ENCODE measurements around the gene NRAS. TPM values are rescaled to one million over a fixed set of nuclear protein-coding genes. Genes with fewer than 3 reads are reported as not detected.

The NRAS gene
- total RNA-seq, 1 experiment from 2014 or later, result 48.0 TPM

GRCh38 chr1:114750780-114751179, 34.2 kb upstream of the NRAS start:
- BruUV-seq (replicated peaks), result no TSS peak
- POLR2A ChIA-PET, result no interaction called here
- no peak overlapping the region for H3K4me2 ChIP-seq (ENCODE audit: low read length)
- DNase-seq (ENCODE audit: low read depth, low spot score) (no peak), ATAC-seq (no peak)
- no peak overlapping the region for H3K27ac ChIP-seq (ENCODE audit: low read depth, low read length)
- no peaks in the 10 kb centered on the region for H3K27me3 ChIP-seq (ENCODE audit: insufficient read depth, low read length)
- RAD21 ChIA-PET (ENCODE audit: low non-redundant PET in 1 of 2, low total read pairs in 2 of 2, uncharacterized antibody in 2 of 2, unreplicated experiment in 2 of 2), result no interaction called here
- H3K9me3 ChIP-seq (ENCODE audit: control insufficient read depth in 1 of 2, insufficient read depth in 1 of 2, low read depth in 1 of 2, low read length in 2 of 2), result no peaks in the 10 kb centered on the region
- H3K36me3 ChIP-seq (ENCODE audit: control insufficient read depth in 1 of 2, insufficient read depth in 2 of 2, low read length in 2 of 2), result peaks cover 33 to 38% of the 10 kb centered on the region in 2 experiments
- intact Hi-C loops (cut with micrococcal nuclease), result loop anchor here (10.0 kb wide), 1 partner anchor 294 kb away; no protein-coding TSS in a partner anchor
- TF ChIP-seq ELF1 (IDR thresholded peaks at IDR 0.05; ENCODE audit: borderline replicate concordance, low read depth) (no peak), YY1 (IDR thresholded peaks at IDR 0.05; ENCODE audit: extremely low read depth, insufficient replicate concordance, low read depth, low read length) (no peak), CEBPB (IDR thresholded peaks at IDR 0.05; ENCODE audit: low read depth) (no peak), POLR2AphosphoS5 (IDR thresholded peaks at IDR 0.05; ENCODE audit: low read depth, low read length) (no peak), RAD21 (IDR thresholded peaks at IDR 0.05; ENCODE audit: low read depth) (no peak), SP1 (IDR thresholded peaks at IDR 0.05; ENCODE audit: low read depth) (no peak), ZFX (IDR thresholded peaks at IDR 0.05) (no peak)
- TF ChIP-seq, protein P1, sequence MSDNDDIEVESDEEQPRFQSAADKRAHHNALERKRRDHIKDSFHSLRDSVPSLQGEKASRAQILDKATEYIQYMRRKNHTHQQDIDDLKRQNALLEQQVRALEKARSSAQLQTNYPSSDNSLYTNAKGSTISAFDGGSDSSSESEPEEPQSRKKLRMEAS (IDR thresholded peaks at IDR 0.05), result no peak
- H3K79me2 ChIP-seq (ENCODE audit: insufficient read depth, low read length), result peaks cover 100% of the 10 kb centered on the region
- H3K4me3 ChIP-seq (replicated peaks in 1 of 2; ENCODE audit: low read depth in 1 of 2, low read length in 2 of 2), result no peak overlapping the region
- no peaks in the 10 kb centered on the region for H3K9me2 ChIP-seq (ENCODE audit: insufficient read depth)
- H4K20me1 ChIP-seq (ENCODE audit: insufficient read depth), result peaks cover 70% of the 10 kb centered on the region
- no peak overlapping the region for H2AFZ ChIP-seq (ENCODE audit: low read depth, low read length, poor library complexity, severe bottlenecking)
- no peak overlapping the region for H3K9ac ChIP-seq (ENCODE audit: low read length)
- H3K4me1 ChIP-seq (ENCODE audit: control insufficient read depth in 1 of 2, insufficient read depth in 2 of 2, low read length in 2 of 2), result peaks cover under 1 to 8% of the 10 kb centered on the region in 2 experiments; a peak in 3 of 4 replicates
- CTCF ChIA-PET, result no interaction called here

DNA sequence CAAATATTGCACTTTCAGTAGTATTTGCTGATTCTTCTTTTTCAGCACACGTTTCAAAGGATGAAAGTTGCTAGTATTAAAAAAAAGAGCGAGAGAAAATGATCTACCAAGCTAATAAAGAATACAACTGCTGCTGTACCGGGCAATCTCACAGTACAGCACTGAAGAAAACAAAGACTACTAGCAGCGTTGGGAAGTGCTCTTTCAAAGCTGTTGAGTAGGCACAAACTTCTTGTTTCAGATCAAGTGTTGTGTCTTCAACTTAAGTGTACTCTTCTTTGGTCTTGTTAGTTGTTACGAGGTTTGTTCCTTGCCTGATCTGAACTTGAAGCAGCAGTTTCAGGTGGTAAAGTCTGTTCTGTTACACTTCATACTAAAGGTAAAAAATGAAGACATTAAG, 33.3 kb upstream of the NRAS start:
- Histone ChIP-seq H3K4me3 (replicated peaks in 1 of 2; ENCODE audit: low read depth in 1 of 2, low read length in 2 of 2) (no peak overlapping the region), H3K27me3 (ENCODE audit: insufficient read depth, low read length) (no peaks in the 10 kb centered on the region), H3K9me3 (ENCODE audit: control insufficient read depth in 1 of 2, insufficient read depth in 1 of 2, low read depth in 1 of 2, low read length in 2 of 2) (no peaks in the 10 kb centered on the region), H3K4me2 (ENCODE audit: low read length) (no peak overlapping the region), H3K9me2 (ENCODE audit: insufficient read depth) (no peaks in the 10 kb centered on the region), H3K27ac (ENCODE audit: low read depth, low read length) (no peak overlapping the region), H3K36me3 (ENCODE audit: control insufficient read depth in 1 of 2, insufficient read depth in 2 of 2, low read length in 2 of 2) (peaks cover 38 to 40% of the 10 kb centered on the region in 2 experiments), H3K9ac (ENCODE audit: low read length) (no peak overlapping the region), H3K79me2 (ENCODE audit: insufficient read depth, low read length) (peaks cover 100% of the 10 kb centered on the region), H2AFZ (ENCODE audit: low read depth, low read length, poor library complexity, severe bottlenecking) (no peak overlapping the region), H4K20me1 (ENCODE audit: insufficient read depth) (peaks cover 69% of the 10 kb centered on the region), H3K4me1 (ENCODE audit: control insufficient read depth in 1 of 2, insufficient read depth in 2 of 2, low read length in 2 of 2) (no peaks in the 10 kb centered on the region)
- ChIA-PET CTCF (no interaction called here), RAD21 (ENCODE audit: low non-redundant PET in 1 of 2, low total read pairs in 2 of 2, uncharacterized antibody in 2 of 2, unreplicated experiment in 2 of 2) (no interaction called here), POLR2A (no interaction called here)
- no peak for ATAC-seq
- TF ChIP-seq ELF1 (IDR thresholded peaks at IDR 0.05; ENCODE audit: borderline replicate concordance, low read depth) (no peak), CEBPB (IDR thresholded peaks at IDR 0.05; ENCODE audit: low read depth) (no peak), RAD21 (IDR thresholded peaks at IDR 0.05; ENCODE audit: low read depth) (no peak), ZFX (IDR thresholded peaks at IDR 0.05) (no peak), JUND (IDR thresholded peaks at IDR 0.05) (no peak)
- no peak for DNase-seq (ENCODE audit: low read depth, low spot score)
- intact Hi-C loops (cut with micrococcal nuclease), result loop anchor here (10.0 kb wide), 1 partner anchor 295 kb away; no protein-coding TSS in a partner anchor
- BruUV-seq (replicated peaks), result no TSS peak
